ENCODE data around the gene PBRM1.
"Not testable (repeated sequence)": the region's sequence is repeated elsewhere in the genome, so short reads cannot be mapped to it uniquely, and the experiment has no call there.

PBRM1 gene

GRCh38 chr3:52536369-52537164, 149.1 kb downstream of the PBRM1 start, which contains the start of gene UQCC5:
TSS of gene UQCC5 (plus strand) at chr3:52536605. CDS start at chr3:52536756, 151 bp downstream.
- peak; percentile 95 for DNase-seq

DNA sequence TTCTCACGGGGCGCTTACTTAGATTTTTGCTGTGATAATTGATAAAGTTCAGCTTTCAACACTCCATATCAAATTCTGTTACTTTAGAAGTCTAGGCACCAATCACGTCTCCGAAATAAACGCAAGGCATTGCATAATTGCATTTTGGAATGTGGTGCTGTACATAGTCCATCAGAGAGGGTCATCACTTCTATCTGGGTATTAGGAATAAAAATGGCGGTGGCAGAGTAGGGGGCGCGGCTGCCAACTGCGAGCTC, 149.7 kb downstream of the PBRM1 start:
- DNase-seq: no peak

- DNase-seq: no peak
Observed at GRCh38 chr3:52535411-52536111, 150.2 kb downstream of the PBRM1 start.

GRCh38 chr3:52534281-52535183, 151.2 kb downstream of the PBRM1 start:
- no peak for DNase-seq

DNA sequence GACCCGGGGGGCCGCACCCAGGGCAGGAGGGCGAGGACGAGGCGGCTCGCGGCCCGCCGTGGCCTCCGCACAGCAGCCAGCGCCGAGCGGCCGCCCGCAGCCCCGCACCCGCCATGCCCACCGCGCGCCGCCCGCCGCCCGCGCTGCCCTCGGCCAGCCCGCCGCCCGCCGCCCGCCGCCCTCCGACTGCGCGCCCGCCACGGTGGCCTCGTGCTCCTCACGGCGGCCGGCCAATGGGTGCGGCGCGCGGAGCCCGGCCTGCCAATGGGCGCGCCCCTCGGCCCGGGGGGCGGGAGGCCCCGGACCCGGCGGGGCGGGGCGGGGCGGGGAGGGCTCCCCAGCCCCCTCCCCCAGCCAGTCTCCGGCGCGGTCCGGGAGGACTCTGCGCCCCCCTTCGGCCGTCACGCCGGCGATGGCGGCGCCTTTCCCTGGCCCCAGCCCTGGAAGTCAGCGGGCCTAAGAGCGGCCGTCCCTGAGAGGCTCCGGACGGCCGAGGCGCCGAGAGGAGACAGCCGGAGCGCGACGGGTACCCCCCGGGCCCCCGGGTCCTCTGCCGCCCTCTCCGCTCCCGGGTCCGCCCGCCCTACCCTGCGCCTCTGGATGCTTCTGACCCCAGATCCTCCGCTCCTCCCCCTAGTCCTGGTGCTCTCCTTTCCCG, 152.0 kb downstream of the PBRM1 start, which contains the start of gene NT5DC2:
Gene NT5DC2 (minus strand): TSS at position 235 of the 658 bp plus-strand sequence. CDS start 120 bp downstream, at position 115.
- peak; percentile 69 for DNase-seq

GRCh38 chr3:52532838-52533622, 152.7 kb downstream of the PBRM1 start:
- DNase-seq: peak; percentile 15

- no peak for DNase-seq
Observed at GRCh38 chr3:52532517-52532837, 153.2 kb downstream of the PBRM1 start.

- no peak for DNase-seq
Observed at GRCh38 chr3:52531860-52532516, 153.7 kb downstream of the PBRM1 start.

DNA sequence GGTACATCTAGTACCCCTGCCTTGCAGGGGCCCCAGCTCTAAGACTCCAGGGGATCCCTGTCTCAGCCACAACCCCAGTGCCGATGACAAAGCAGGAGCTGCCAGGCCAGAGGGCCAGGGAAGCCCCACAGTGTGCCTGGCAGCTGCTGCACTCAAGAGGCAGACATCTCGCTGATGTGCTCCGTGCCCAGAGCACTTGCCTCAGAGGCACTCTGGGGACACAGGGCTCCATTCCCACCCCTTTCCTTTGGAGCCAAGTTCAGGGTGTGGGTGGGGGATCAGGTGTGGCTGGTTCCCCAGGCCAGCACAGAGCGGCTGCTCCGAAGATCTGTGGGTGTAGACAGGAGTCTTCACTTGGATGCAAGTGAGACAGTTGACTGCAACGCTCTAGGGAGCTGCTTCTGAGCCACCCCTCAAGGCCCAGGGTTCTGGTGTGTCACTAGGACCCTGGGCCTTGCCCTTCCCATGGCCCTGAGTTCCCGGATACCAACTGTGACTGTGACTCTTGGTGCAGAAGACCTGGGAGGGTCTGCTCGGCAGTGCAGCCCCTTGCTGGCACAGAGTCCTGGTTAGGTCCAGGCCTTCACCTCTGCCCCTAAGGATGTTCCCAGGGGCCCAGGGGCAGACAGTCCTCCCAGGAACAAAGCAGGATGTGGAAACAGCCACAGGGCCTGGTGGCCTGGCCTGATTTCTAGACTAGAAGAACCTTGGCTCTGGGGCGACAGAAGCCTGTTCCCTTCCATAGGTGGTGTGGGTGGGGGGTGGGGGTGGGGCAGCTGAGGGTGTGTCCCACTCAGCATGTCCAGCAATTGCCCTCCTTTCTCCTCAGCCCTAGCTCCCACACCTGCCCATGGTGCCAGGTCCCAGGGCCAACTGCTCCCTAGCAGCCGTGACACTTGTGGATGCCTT, 154.5 kb downstream of the PBRM1 start:
- DNase-seq: no peak

DNA sequence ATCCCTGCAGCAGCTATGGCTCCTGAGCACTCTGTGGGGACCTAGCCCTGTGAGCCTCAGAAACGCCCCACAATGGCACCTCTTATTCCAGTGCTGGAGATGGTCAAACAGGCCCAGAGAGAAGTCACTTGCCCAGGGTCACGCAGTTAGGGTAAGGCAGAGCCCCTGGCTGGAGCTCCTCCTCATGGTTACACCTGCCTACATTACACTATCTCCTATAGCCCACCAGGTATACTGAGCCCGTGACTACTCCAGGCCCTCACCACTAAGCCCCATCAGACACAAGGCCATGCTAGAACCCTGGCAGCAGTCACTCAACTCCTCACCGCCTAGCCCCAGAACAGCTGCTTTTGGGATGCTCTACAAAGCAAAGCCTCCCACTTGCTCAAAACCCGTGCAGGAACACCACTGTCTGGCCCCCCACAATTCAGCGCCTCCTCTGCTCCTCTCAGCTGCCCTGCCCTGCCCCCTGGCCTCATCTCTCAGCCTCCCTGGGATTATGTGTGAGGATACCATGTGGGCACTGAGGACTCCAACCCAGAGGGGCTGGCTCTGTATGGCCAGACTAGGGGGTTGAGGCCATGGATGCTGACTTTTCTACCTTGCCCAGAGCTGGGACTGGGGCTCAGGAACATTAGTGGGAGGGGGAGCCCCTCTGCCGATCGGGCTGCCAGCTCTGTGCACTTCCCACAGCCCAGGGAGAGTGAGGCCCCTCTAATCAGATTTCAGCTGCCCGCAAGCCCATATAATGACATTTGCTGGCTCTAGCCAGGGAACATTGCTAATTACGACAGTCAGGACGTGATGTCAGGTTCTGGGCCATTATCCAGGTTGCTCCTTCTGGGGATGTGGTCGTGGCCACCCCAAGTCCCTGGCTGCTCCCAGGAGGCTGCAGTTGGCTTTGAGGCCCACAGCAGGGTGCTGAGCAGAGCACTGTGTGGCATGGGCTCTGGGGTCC, 156.1 kb downstream of the PBRM1 start:
- DNase-seq: no peak

DNA sequence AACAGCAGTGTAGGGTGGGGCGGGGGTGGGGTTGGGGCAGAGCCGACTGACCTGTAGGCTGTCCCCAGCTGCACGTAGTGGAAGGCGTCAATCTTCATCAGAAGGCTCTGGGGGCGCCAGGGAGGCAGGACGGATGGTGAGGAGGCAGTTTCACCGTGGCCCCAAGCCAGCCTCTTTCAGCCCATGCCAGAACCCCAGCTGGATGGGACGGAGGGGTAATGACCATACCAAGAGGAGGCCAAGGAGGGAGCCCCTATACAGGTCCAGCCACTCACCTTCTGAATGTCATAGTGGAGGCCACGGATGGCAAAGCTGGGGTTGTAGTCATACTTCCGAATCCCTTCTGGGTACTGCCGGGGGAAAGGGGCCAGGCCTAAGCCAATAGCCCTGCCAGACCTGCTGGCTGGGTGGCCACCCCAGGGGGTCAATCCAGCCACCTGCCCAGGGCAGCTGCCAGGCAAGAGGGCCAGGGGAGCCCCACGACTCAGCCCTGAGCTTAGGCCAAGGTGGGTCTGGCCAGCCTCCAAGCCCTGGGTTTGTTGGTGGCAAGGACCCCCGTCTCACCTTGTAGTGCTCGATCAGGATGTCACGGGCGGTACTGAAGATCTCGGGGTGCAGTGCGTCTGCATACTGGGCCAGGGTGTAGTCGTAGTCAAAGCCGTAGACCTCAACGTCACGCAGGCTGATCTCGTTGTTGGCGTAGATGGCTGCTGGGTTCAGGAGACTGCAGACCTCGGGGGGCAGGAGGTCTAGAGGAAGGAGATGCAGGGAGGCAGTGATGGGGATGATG, 156.9 kb downstream of the PBRM1 start:
- no peak for DNase-seq

- DNase-seq: no peak
Observed at GRCh38 chr3:52527732-52528585, 157.8 kb downstream of the PBRM1 start.

DNA sequence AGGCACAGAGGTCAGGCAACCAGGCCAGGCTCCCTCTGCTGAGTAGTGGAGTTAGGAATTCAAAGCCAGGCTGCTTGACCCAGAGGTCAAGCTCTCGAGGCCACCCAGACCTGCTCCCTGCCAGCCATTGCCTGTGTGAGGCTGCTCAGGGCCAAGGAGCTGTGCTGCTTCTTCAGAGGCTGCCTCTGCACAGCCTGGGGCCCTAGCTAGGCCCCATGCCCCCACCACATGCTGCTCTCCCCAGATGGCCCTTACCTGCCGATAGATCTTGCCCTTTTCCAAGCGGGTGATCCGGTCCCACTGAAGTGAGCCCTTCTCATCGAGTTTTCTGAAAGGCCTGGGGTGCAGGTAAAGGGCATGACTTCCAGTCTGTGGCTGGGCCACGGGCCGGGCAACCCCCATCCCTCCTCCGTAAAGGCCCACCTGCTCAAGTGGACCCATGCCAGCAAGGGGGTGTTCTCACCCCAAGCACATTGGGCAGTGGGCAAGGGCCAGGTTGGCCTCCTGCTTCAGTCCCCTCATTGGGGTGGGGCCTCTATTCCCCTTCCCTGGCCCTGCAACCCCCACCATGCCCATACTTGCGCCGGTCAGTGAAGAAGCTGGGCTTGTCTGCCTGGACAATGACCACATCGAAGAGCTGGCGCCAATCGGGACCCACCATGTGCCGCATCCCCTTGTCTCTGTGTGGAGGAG, 158.5 kb downstream of the PBRM1 start:
- DNase-seq: no peak

DNA sequence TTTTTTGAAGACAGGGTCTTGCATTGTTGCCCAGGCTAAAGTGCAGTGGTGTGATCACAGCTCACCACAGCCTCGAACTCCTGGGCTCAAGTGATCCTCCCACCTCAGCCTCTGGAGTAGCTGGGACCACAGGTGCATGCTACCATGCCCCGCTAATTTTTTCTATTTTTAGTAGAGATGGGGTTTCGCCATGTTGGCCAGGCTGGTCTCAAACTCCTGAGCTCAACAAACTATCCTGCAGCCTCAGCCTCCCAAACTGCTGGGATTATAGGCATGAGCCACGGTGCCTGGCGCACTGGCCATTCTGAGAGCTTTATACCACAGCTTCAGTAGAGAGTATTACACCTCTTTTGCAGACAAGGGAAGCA, 159.1 kb downstream of the PBRM1 start:
- DNase-seq: not testable (repeated sequence)

GRCh38 chr3:52525680-52526561, 159.8 kb downstream of the PBRM1 start:
- no peak for DNase-seq

Measured in stimulated activated CD4-positive, alpha-beta T cell treated with anti-CD3 and anti-CD28 coated beads, Interleukin-12 subunit alpha, Interleukin-12 subunit beta, amount 100 ng/mL, for 4 hours (primary cell).